ENCODE results near the gene RNU7-1.

- peak; percentile 65 for TF ChIP-seq CTCF (IDR thresholded peaks at IDR 0.05; ENCODE audit: insufficient read depth, low read length, poor library complexity, severe bottlenecking)
- no peak for TF ChIP-seq EZH2phosphoT487 (conservative IDR thresholded peaks at IDR 0.05; ENCODE audit: low read length)
Measured at GRCh38 chr12:6944381-6945186, 968 bp downstream of the RNU7-1 start.
